Caco-2 (cell line): ENCODE data around the gene TSPAN9. TPM values are rescaled to one million over a fixed set of nuclear protein-coding genes. Genes with fewer than 3 reads are reported as not detected.

Experiments
- BruUV-seq: library from RNA; stranded (reverse); fragments of 400-500 nt; replicated peaks from 2 replicates; lab custom pipeline; 2021; lab: Mats Ljungman, UMichigan
- CTCF ChIA-PET: fragments of 300-600 bp; sonication (Branson Sonifier 250); formaldehyde crosslinking; loops from one replicate; lab custom pipeline; 2022; ENCODE audit warnings: antibody characterized with exemption; lab: Charles Lee
- POLR2A ChIA-PET: fragments of 300-600 bp; sonication (Branson Sonifier 250); formaldehyde crosslinking; loops from one replicate; lab custom pipeline; 2022; ENCODE audit warnings: antibody characterized with exemption; lab: Charles Lee
- DNase-seq, 2 experiments: peaks; one replicate each; pipeline versions ENCODE4 v3.0.0 to v3.0.0-alpha.2; 2020 to 2022
- H3K27me3 ChIP-seq: replicated peaks from 2 replicates; pipeline ENCODE4 v1.6.0; 2011; ENCODE audit warnings: low read length; ENCODE audit not compliant: control insufficient read depth, insufficient read depth
- H3K36me3 ChIP-seq: 2 replicates; pipeline ENCODE4 v1.5.1; 2011; ENCODE audit warnings: low read length; ENCODE audit not compliant: control insufficient read depth, insufficient read depth
- H3K4me1 ChIP-seq: fragments of 250-450 bp; sonication (Bioruptor Pico); 2 replicates; pipeline ENCODE4 v1.5.1; 2020; ENCODE audit warnings: mild to moderate bottlenecking
- H3K4me3 ChIP-seq: 2 replicates; pipeline ENCODE4 v1.5.1; 2011; ENCODE audit warnings: low read depth, mild to moderate bottlenecking, control low read depth, low read length
- H3K9me3 ChIP-seq: fragments of 250-450 bp; sonication (Bioruptor Pico); 2 replicates; pipeline ENCODE4 v1.5.1; 2020; ENCODE audit warnings: mild to moderate bottlenecking, moderate library complexity
- H3K27ac Mint-ChIP-seq: one replicate; pipeline ENCODE4 v1.8.0; 2022; ENCODE audit warnings: mixed read lengths; ENCODE audit not compliant: unreplicated experiment
- H3K27me3 Mint-ChIP-seq: one replicate; pipeline ENCODE4 v1.8.0; 2022; ENCODE audit warnings: mixed read lengths; ENCODE audit not compliant: insufficient read depth, unreplicated experiment
- H3K36me3 Mint-ChIP-seq: one replicate; pipeline ENCODE4 v1.8.0; 2022; ENCODE audit warnings: mild to moderate bottlenecking, mixed read lengths; ENCODE audit not compliant: insufficient read depth, unreplicated experiment
- H3K4me1 Mint-ChIP-seq: one replicate; pipeline ENCODE4 v1.8.0; 2022; ENCODE audit warnings: low read depth, mixed read lengths; ENCODE audit not compliant: unreplicated experiment
- H3K4me3 Mint-ChIP-seq: one replicate; pipeline ENCODE4 v1.8.0; 2022; ENCODE audit warnings: mild to moderate bottlenecking, moderate library complexity, mixed read lengths; ENCODE audit not compliant: unreplicated experiment
- H3K9me3 Mint-ChIP-seq: one replicate; pipeline ENCODE4 v1.8.0; 2022; ENCODE audit warnings: mixed read lengths; ENCODE audit not compliant: unreplicated experiment
- CTCF ChIP-seq, 2 experiments: fragments of 200-600 bp in 1 of 2; IDR thresholded peaks; 1 replicate in 1 of 2; 2 replicates in 1 of 2; pipeline versions ENCODE4 v1.5.1 to v1.8.0; 2011 to 2022; ENCODE audit warnings: antibody characterized with exemption in 1 of 2, control low read depth in 1 of 2, inconsistent platforms in 1 of 2, low read depth in 1 of 2, low read length in 1 of 2, mild to moderate bottlenecking in 1 of 2, moderate library complexity in 1 of 2; ENCODE audit not compliant: insufficient read depth in 1 of 2, severe bottlenecking in 1 of 2, unreplicated experiment in 1 of 2
- intact Hi-C: fragments of 100-400 bp; cut with micrococcal nuclease; formaldehyde crosslinking; loops from one replicate; pipeline ENCODE4 v1.10.0; 2022; ENCODE audit not compliant: unreplicated experiment
- total RNA-seq: library from RNA; stranded (reverse); gene quantifications from 2 replicates; pipeline ENCODE4 v1.2.3, GENCODE V29; 2022

Gene TSPAN9
- total RNA-seq, 1 experiment from 2014 or later, result 49.1 TPM

GRCh38 chr12:3310271-3311026 lies 233.3 kb downstream of the TSPAN9 start:
- Mint-ChIP-seq H3K9me3 (no peaks in the 10 kb centered on the region), H3K4me3 (no peak overlapping the region), H3K27me3 (peaks cover 16% of the 10 kb centered on the region), H3K27ac (no peak overlapping the region), H3K36me3 (peaks cover 7% of the 10 kb centered on the region), H3K4me1 (peaks cover 15% of the 10 kb centered on the region)
- Histone ChIP-seq H3K36me3 (no peaks in the 10 kb centered on the region), H3K4me3 (no peak overlapping the region), H3K27me3 (no peaks in the 10 kb centered on the region), H3K4me1 (peaks cover 13% of the 10 kb centered on the region), H3K9me3 (no peaks in the 10 kb centered on the region)
- no TSS peak for BruUV-seq
- ChIA-PET POLR2A (no interaction called here), CTCF (interaction anchor here (3.3 kb wide), 1 partner anchor 11 kb away, joined by 25 read pairs; no protein-coding TSS in a partner anchor)
- TF ChIP-seq CTCF (IDR thresholded peaks at IDR 0.05; ENCODE audit: insufficient read depth in 1 of 2, low read depth in 1 of 2, low read length in 1 of 2, severe bottlenecking in 1 of 2, unreplicated experiment in 1 of 2), result no peak
- DNase-seq, result no peak
- intact Hi-C loops, result no loop called here

- peaks cover 17% of the 10 kb centered on the region for H3K4me1 ChIP-seq
- Mint-ChIP-seq H3K36me3 (peaks cover 9% of the 10 kb centered on the region), H3K27me3 (peaks cover 20% of the 10 kb centered on the region), H3K4me3 (no peak overlapping the region), H3K27ac (peak overlapping the region; percentile 42), H3K9me3 (no peaks in the 10 kb centered on the region), H3K4me1 (peaks cover 20% of the 10 kb centered on the region)
- intact Hi-C loops, result no loop called here
- POLR2A ChIA-PET, result no interaction called here
- no peaks in the 10 kb centered on the region for H3K36me3 ChIP-seq
- TF ChIP-seq CTCF (IDR thresholded peaks at IDR 0.05; ENCODE audit: insufficient read depth in 1 of 2, low read depth in 1 of 2, low read length in 1 of 2, severe bottlenecking in 1 of 2, unreplicated experiment in 1 of 2), result no peak
- no peaks in the 10 kb centered on the region for H3K27me3 ChIP-seq
- H3K4me3 ChIP-seq, result no peak overlapping the region
- DNase-seq, result peak in 1 of 2 experiments; percentile 47
- CTCF ChIA-PET, result interaction anchor here (3.3 kb wide), 1 partner anchor 11 kb away, joined by 25 read pairs; no protein-coding TSS in a partner anchor
- no peaks in the 10 kb centered on the region for H3K9me3 ChIP-seq
- BruUV-seq, result no TSS peak
These were observed 233.8 kb downstream of the TSPAN9 start for GRCh38 chr12:3311027-3311402.

- H3K4me1 Mint-ChIP-seq, result peaks cover 20% of the 10 kb centered on the region
- Histone ChIP-seq H3K36me3 (no peaks in the 10 kb centered on the region), H3K27me3 (no peaks in the 10 kb centered on the region), H3K9me3 (no peaks in the 10 kb centered on the region), H3K4me1 (peaks cover 17% of the 10 kb centered on the region), H3K4me3 (no peak overlapping the region)
- H3K9me3 Mint-ChIP-seq, result no peaks in the 10 kb centered on the region
- CTCF ChIA-PET, result interaction anchor here (1.0 to 3.3 kb wide), 2 partner anchors 12 to 492 kb away, joined by 3 to 25 read pairs; no protein-coding TSS in a partner anchor
- BruUV-seq, result no TSS peak
- POLR2A ChIA-PET, result no interaction called here
- peaks cover 9% of the 10 kb centered on the region for H3K36me3 Mint-ChIP-seq
- intact Hi-C loops, result no loop called here
- H3K27me3 Mint-ChIP-seq, result peaks cover 16% of the 10 kb centered on the region
- H3K4me3 Mint-ChIP-seq, result no peak overlapping the region
- DNase-seq, result no peak
- no peak for TF ChIP-seq CTCF (IDR thresholded peaks at IDR 0.05; ENCODE audit: insufficient read depth in 1 of 2, low read depth in 1 of 2, low read length in 1 of 2, severe bottlenecking in 1 of 2, unreplicated experiment in 1 of 2)
- H3K27ac Mint-ChIP-seq, result peak overlapping the region; percentile 42
These were observed 234.4 kb downstream of the TSPAN9 start for GRCh38 chr12:3311491-3312103.
